DMS53 treated with DMSO at 0.1 percent for 48 hours (cell line): ENCODE data around the gene VPS18.

Source experiments
- DNase-seq: peaks from one replicate; lab custom pipeline; 2025; ENCODE audit not compliant: unreplicated experiment; lab: John Stamatoyannopoulos, UW

Gene VPS18

DNA sequence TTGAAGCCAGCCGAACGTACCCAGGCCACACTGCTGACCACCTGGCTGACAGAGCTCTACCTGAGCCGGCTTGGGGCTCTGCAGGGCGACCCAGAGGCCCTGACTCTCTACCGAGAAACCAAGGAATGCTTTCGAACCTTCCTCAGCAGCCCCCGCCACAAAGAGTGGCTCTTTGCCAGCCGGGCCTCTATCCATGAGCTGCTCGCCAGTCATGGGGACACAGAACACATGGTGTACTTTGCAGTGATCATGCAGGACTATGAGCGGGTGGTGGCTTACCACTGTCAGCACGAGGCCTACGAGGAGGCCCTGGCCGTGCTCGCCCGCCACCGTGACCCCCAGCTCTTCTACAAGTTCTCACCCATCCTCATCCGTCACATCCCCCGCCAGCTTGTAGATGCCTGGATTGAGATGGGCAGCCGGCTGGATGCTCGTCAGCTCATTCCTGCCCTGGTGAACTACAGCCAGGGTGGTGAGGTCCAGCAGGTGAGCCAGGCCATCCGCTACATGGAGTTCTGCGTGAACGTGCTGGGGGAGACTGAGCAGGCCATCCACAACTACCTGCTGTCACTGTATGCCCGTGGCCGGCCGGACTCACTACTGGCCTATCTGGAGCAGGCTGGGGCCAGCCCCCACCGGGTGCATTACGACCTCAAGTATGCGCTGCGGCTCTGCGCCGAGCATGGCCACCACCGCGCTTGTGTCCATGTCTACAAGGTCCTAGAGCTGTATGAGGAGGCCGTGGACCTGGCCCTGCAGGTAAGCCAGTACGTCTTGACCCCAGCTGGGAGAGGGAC lies 6.2 kb downstream of the VPS18 start:
- no peak for DNase-seq

DNA sequence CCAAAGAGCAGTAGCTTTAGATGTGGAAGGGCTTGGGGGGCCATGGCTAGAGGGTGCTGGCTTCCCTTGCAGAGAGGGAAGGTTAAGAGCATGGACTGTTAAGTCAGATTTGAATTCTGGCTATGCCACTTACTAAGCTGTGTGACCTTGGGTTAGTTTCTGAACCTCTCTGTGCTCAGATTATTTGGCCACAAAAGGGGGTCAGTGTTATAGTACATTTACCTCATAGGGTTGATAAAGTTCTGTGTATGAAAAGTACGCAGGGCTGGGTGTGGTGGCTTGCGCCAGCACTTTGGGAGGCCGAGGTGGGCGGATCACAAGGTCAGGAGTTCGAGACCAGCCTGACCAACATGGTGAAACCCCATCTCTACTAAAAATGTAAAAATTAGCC lies 6.8 kb downstream of the VPS18 start:
- DNase-seq = no peak

DNA sequence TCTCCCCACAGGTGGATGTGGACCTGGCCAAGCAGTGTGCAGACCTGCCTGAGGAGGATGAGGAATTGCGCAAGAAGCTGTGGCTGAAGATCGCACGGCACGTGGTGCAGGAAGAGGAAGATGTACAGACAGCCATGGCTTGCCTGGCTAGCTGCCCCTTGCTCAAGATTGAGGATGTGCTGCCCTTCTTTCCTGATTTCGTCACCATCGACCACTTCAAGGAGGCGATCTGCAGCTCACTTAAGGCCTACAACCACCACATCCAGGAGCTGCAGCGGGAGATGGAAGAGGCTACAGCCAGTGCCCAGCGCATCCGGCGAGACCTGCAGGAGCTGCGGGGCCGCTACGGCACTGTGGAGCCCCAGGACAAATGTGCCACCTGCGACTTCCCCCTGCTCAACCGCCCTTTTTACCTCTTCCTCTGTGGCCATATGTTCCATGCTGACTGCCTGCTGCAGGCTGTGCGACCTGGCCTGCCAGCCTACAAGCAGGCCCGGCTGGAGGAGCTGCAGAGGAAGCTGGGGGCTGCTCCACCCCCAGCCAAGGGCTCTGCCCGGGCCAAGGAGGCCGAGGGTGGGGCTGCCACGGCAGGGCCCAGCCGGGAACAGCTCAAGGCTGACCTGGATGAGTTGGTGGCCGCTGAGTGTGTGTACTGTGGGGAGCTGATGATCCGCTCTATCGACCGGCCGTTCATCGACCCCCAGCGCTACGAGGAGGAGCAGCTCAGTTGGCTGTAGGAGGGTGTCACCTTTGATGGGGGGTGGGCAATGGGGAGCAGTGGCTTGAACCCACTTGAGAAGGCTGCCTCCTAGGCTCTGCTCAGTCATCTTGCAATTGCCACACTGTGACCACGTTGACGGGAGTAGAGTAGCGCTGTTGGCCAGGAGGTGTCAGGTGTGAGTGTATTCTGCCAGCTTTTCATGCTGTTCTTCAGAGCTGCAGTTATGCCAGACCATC lies 8.6 kb downstream of the VPS18 start:
- DNase-seq = no peak

DNA sequence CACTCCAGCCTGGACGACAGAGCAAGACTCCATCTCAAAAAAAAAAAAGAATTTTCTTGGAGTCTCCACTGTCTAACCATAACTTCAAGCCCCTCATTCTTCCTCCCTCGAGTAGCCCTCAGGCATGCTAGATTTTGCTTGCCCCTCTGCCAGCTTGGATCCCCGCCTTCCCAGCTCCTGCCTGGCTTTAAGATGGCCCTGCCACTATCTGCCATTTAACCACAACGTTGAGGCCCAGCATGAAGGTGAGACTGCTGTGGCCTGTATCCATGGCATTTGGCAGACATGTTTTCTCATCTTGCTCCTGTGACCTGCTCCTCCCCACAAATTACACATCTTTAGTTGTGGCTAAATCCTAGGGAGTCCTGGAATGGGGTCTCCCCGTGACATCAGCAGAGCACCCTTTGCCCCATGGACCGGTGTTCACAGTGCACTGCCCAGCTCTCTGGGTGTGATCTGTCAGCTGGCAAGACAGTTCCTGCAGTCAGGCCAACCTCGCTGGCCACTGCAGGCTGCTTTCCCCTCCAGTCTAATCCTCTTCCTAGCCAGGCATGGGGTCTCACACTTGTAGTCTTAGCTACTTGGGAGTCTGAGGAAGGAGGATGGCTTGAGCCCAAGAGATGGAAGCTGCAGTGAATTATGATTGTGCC lies 10.4 kb downstream of the VPS18 start:
- DNase-seq = no peak

DNA sequence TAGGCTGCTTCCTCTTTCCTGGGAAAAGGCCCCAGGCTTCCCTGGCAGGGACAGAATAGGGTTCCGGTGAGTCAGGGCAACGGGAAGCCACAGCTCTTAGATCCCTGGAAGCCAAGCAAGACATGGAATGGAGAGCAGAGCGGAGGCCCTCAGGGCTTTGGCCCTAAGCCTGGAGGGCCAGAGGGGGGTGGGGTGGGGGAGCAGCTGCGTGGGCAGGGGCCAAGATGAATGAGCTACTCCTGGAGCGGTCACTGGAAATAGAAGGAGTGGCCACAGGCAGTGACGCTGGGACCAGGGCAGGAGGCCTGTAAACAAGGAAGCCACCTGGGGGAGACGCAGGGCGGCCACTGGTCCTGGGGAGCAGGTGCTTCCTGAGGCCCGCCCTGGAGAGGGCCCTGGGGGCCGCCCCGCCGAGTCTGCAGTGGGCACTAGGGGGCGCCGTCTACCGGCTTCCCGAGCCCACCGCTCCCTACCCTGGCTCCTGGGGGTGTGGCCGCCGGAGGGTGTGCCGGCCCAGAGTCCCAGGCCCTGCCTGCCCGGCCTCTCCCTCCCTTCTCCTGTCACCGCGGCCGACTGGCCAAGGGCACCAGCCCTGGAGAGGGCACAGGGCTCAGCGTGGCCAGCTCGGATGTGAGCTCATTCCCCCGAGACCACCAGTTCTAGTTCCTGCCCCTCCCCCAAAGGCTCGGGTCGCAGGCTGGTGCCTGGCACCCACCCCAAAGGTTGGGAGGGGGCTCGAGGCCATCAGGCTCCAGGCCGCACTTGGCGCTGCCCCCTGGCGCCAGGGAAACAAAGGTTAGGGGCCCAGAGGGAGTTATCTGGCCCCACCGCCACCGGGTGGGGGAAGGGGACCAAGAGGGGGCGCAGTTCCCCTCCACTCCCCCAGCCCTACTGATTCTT lies 12.1 kb downstream of the VPS18 start:
- DNase-seq = peak; percentile 89

DNA sequence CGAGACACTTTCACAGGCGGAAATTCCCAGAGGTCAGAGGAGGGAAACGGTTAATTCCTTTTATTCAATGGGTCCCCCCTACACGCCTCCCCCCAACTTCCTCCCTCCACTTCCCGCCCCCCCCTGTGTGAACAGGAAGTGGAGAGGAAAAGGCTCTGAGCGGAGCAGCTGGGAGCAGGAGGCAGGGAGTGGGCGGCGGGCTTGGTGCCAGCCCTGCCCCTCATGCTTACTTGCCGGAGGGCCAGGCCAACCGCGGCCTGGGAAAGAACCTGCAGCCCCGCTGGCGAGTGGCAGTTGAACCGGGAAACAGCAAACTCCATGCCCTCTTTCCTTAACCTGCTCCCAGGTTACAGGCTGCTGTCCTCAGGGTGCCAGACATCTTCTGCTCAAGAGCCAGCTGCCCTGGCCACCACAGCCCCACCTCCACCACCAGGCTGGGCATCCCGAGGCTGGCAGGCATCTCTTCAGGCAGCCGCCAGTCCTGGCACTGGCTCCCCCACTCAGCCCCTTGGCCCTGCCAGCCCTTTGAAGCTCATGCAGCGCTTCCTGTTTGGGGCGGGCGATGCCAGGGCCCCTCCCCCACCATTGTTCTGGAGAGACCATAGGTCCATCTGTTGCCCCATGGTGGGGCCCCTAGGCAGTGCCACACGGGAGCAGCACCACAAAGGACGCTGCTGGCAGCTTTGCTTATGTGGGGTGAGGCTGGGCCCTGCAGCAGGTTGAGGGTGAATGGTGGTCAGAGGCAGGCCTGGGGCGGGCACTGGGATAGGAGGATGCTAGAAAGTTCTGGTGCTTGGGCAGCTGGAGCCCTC lies 12.9 kb downstream of the VPS18 start:
- DNase-seq = peak; percentile 80

DNA sequence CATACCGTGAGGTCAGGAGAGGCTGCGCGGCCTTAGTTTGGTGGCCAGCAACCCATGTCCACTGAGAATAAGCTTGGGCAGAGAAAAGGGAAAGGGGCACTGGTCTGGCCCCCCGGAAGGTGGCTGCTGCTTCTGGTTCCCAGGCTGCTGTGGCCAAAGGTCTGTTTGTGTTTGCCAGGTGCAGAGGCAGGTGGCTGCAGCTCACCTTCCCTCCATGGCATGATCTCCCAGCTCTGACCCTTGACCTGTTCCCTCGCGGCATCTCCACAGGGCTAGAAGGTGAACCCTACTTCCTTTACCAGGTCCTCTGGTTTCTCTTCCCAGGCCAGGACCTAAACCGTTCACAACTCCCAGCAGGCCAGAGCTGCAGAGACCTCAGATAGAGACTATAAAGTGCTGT lies 13.8 kb downstream of the VPS18 start:
- DNase-seq = no peak

DNA sequence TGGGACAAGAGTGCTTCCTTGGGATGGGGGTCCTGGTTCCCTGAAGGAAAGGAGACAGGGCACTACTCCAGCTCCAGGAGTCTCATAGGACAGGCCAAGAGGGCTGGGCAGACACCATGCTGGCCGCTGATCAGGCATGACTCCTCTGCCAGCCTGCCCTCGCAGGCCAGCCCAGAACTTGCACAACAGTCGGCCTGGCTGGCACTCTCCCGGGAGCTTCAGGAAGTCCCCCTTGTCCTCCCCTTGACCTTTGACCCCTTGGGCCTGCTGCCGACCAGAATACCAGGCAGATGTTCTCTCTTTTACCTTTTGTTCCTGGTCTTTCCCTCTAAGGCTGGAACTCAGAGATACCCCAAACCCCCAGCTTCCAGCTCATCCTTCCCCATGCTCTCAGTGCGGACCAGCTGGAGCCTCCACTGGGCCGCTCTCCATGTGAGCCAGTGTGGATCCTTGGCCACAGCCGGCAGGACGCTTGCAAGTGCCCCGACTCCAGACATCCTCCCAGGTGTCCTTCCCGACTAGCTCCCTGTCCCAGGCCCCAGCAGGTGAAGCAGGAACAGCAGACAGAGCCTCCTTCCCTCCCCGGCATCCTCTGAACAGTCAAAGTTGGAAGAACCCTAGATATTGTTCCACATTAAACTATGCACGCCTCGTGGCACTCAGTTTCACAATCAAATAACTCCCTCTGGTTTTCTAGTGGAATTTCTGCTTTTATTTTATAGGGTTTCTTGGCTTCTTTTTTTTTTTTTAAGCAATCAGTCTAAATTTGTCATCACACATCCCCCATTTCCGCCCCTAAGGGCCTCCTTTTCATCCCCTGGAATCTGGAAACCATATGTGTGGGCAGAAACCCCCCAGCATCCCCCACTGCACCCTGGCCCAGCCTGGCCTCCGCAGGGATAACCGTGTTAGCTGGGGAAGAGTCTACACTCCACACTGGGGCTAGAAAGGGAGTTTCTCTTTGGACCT lies 15.7 kb downstream of the VPS18 start:
- no peak for DNase-seq

DNA sequence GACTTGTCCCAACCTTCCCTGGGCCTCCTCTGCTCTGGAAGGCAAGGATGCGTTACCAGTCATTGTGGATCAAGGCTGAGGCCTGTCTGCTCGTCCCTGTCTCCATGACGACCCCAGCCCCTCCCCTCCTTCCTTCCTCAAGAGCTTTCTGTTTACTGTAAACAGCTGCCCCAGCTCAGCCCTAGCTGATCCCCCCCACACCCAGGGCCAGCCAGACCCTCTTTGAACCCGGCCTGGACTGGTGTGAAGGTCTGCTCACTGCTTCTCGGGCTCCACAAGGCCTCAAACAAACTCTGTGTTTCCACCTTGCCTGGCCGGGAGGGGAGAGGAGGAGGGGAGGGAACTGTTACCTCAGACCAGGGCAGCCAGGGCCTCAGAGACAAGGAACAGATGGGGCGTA lies 16.9 kb downstream of the VPS18 start:
- DNase-seq = no peak

DNA sequence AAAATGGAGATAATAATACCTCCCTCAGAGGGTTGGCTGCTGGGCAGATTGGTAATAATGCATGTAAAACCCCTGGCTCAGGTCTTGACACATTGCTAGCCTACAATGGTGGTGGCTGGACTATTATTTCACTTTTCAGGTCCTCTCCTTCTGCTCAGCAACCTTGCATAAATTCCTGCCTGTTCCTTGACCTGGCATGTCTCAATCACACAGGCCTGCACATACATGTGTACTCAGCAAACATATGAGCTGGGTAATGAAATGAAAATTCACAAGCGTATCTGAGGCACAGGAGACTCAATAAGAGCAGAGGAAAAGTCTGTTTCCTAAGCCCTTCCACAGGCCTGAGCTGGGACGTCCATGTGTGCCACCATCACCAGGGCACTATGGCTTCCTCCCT lies 17.4 kb downstream of the VPS18 start:
- DNase-seq = no peak

DNA sequence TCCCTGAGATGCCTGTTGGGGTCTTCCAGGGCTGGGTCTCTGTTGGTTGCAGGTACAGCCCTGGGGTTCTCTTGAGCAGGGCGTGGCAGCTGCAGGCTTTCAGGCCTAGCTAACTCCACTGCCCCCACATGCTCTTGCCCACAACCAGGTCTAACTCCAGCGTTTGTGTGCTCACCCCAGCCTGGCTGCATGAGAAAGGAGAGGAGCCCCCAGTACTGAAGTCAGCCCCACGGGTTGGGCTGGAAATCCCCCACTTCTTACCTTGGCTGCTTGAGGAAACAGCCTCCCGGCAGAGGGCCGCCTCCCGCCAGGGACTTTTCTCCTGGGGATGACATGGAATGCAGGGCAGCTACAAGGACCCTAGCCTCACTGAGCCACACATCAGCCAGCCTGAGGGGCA lies 18.2 kb downstream of the VPS18 start:
- no peak for DNase-seq

DNA sequence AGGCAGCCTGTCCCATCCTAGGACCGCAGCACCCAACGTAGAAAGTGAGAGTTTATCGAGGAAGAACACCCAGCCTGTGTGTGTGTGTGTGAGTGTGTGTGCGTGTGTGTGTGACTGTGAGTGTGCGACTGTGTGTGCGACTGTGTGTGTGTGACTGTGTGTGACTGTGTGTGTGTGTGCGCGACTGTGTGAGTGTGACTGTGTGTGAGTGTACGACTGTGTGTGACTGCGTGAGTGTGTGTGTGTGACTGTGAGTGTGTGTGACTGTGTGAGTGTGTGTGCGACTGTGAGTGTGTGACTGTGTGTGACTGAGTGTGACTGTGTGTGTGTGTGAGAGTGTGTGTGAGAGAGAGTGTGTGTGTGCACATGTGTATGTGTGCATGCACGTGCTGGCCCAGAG lies 19.8 kb downstream of the VPS18 start:
- no peak for DNase-seq

DNA sequence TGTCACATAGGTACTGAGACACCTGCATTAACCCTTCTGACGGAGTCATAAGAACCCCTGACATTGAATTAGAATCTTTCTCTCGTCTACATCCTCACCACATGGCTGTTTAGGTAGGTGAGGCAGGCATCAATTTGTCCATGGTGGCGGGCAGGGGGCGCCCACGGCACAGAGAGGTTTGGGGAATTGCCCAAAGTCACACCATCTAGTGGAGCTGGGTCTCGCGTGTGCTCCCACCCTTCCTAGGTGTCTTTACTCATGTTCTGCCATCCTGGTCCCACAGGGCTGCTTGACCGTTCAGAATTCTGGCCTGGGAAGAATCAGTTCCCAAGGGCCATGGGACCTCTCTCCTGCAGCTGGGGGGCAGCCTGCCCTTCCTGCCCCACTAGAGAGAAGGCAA lies 20.2 kb downstream of the VPS18 start:
- DNase-seq = no peak

DNA sequence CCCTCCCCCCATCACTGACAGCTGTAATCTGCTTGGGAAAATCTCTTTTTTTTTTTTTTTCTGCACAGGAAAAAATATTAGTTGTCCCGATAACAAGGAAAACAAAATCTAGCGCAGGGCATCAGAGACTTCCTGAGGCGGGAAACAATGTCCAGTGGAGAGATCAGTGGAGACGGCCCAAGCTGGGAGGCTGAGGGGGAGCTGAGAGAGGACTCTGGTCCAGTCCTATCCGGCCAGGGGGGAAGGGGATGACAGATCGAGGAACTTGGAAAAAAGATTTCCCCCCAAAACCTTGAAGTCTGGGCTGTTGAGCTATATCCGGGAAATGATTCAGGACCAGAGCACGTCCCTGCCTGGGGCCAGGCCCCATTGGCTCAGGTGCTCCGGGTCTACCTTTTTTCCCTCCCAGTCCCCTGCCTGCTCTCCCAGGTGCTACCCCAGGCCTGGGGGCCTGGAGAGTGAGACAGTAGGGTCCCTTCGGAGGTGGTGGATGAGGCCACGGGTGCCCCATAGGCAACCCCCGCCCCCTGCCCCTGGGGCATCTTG lies 20.9 kb downstream of the VPS18 start:
- DNase-seq = no peak

DNA sequence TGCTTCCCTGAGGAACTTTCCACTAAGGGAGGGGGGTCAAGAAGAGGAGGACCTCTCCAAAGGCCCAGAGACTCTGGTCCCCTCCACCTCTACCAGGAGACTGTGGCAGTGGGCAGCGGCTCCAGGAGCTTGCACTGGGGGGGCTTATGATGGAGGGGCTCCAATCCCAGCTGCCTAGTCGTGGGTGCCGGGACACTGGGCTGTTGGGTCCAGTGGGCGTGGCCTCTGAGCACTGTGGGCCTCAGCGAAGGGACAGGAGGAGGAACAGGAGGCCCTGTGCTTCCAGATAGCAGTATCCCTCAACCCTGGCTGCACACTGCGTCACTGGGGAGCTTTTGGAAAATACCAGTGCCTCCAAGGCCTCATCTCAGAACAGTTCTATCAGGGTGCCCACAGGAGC lies 21.4 kb downstream of the VPS18 start:
- DNase-seq = no peak

DNA sequence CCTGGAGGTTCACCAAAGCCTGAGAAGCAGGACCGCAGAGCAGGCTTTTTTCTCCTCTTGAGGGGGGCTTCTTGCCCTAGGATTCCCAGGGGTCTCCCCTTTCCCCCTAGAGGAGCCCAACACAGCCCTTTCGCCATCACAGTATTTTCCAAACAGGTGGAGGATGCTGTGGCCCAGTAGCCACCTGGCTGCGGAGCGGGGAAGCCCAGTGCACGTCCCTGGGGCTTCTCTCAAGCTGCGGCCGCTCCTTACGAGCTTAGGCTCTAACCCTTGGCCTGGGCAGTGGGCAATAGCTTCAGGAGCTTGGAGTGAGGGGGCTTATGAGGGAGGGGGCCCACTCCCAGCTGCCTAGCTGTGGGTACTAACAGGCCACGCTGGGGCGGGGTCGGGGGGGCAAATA lies 23.3 kb downstream of the VPS18 start:
- no peak for DNase-seq

DNA sequence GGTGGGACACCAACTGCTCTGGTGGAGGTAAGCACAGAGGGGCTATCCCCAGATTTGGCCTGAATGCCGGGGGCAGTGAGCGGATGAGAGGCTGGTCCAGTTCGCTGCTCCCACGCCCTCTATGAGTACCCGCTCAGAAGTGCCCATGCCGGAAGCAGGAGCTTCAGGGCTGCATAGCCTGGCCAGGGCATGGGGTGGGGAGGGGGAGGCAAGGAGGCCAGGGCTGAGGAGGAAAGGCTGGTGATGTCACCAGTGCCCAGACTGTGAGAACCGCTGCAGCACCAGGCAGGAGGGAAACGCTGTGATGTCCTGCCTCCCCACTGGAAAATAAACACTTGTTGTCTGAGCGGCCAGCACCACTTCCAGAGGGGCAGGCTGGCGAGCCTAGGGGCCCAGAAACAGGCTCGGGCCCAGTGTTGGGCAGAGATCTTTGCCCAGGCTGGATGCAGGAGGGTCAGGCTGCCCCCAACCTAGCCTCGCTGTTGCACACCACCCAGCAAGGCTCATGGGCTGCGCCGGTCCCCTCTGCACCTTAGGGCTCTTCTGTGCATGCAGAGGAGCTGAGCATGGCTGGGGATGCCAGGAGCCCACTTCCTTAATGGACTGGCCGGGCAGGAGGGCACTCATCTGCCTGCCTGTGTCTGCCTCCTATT lies 24.0 kb downstream of the VPS18 start:
- no peak for DNase-seq

DNA sequence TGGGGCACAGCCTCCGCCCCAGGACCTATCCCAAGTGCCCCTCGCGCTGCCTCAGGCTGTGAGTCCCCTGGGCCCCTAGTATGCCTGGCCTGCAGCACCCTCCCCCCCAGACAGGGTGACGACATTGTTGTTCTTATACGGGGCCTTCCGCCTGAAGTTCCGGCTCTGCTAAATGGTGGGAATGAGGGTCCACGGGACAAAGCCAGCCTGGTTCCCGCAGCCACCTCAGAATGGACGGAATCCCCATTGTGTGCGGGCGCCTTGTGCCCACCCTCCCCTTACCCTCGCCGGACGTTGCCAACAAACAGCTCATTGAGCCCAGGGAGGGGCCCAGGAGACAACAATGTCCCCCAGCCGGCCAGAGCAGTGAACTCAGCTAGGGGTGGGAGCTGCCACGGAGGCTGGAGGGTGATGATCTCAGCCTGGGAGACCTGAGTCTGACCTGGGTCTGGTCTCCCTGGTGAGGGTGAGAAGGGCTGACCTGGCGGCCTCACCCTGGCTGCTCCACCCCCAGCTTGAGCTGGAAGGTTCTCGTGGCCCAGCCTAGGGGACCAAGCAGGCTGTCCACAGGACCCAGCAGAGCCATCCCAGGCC lies 24.6 kb downstream of the VPS18 start:
- DNase-seq = no peak
